ENCODE measurements around the gene NR3C2. TPM values are rescaled to one million over a fixed set of nuclear protein-coding genes. Genes with fewer than 3 reads are reported as not detected.

The NR3C2 gene
- total and polyA plus RNA-seq, 10 of the 15 experiments (the other 5 are each of a cell fraction or from before 2014, with no cell fraction given) = 0.05 to 0.11 (median 0.08) TPM; not detected in 4

DNA sequence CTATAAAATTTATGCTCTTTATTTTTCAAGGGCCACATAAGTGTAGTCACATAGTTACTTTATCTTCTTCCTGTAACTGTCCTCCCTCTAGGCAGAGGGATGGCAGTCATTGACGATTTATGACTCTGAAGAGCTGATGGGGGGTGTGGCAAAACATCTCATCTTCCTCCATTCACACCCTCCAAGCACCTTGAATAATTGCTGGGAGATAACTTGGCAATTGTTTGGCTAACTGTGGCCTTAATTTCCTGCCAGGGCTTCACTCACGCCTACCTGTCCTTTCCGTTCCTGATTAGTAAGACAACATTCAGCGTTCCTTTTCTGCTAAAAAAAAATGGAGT is 381.1 kb downstream of the NR3C2 start:
- no peak overlapping the region for H3K9ac ChIP-seq (ENCODE audit: control insufficient read depth, insufficient read depth, low read length)
- peaks cover 27% of the 10 kb centered on the region for H3K4me1 ChIP-seq (ENCODE audit: control insufficient read depth, insufficient read depth, low read length)
- H3K79me2 ChIP-seq (ENCODE audit: control insufficient read depth, insufficient read depth, low read length) = peaks cover 3% of the 10 kb centered on the region; the same call in 1 of the 2 replicates
- SMC1A ChIA-PET (ENCODE audit: uncharacterized antibody, unreplicated experiment) = no interaction called here
- no peak overlapping the region for H3K4me2 ChIP-seq (ENCODE audit: control insufficient read depth, insufficient read depth)
- DNase-seq (ENCODE audit: low read depth, low spot score) (no peak), ATAC-seq (no peak), FAIRE-seq (no peak)
- no peak overlapping the region for H3K27ac ChIP-seq (ENCODE audit: control insufficient read depth, insufficient read depth)
- RAD21 ChIA-PET (ENCODE audit: unreplicated experiment) = no interaction called here
- intact Hi-C loops (cut with micrococcal nuclease; ENCODE audit: unreplicated experiment) = no loop called here
- H4K20me1 ChIP-seq (ENCODE audit: control insufficient read depth, insufficient read depth) = peaks cover 5% of the 10 kb centered on the region
- CTCF ChIA-PET = no interaction called here
- H3K9me3 ChIP-seq (replicated peaks; ENCODE audit: control insufficient read depth, insufficient read depth, low read length) = no peaks in the 10 kb centered on the region
- no peak overlapping the region for H2AFZ ChIP-seq (ENCODE audit: control insufficient read depth, low read depth, low read length)
- BruUV-seq (replicated peaks) = no TSS peak
- in situ Hi-C loops (cut with MboI) = no loop called here
- POLR2A ChIA-PET = no interaction called here
- 47% methylated on average over 4 of the region's 4 CpGs for WGBS (ENCODE audit: insufficient coverage, insufficient replicate concordance, low lambda C conversion rate, missing lambda C conversion rate)
- peaks cover 6 to 20% of the 10 kb centered on the region in 2 experiments; a peak in 3 of 4 replicates for H3K36me3 ChIP-seq (ENCODE audit: control insufficient read depth in 2 of 2, insufficient read depth in 2 of 2, low read length in 1 of 2)
- no peaks in the 10 kb centered on the region for H3K27me3 ChIP-seq (replicated peaks in 1 of 2; ENCODE audit: control insufficient read depth in 2 of 2, insufficient read depth in 2 of 2, low read length in 1 of 2)
- H3K4me3 ChIP-seq = no peak overlapping the region
- TF ChIP-seq BACH1 (IDR thresholded peaks at IDR 0.05; ENCODE audit: borderline replicate concordance) = no peak
- no peak for TF ChIP-seq EP300 (IDR thresholded peaks at IDR 0.05; ENCODE audit: borderline replicate concordance in 1 of 2, control insufficient read depth in 1 of 2, low read depth in 2 of 2, low read length in 2 of 2)
- TF ChIP-seq HDAC2 (IDR thresholded peaks at IDR 0.05) = no peak
- TF ChIP-seq POLR2AphosphoS2 (IDR thresholded peaks at IDR 0.05; ENCODE audit: low read depth, low read length) = no peak
- TF ChIP-seq, protein P1, sequence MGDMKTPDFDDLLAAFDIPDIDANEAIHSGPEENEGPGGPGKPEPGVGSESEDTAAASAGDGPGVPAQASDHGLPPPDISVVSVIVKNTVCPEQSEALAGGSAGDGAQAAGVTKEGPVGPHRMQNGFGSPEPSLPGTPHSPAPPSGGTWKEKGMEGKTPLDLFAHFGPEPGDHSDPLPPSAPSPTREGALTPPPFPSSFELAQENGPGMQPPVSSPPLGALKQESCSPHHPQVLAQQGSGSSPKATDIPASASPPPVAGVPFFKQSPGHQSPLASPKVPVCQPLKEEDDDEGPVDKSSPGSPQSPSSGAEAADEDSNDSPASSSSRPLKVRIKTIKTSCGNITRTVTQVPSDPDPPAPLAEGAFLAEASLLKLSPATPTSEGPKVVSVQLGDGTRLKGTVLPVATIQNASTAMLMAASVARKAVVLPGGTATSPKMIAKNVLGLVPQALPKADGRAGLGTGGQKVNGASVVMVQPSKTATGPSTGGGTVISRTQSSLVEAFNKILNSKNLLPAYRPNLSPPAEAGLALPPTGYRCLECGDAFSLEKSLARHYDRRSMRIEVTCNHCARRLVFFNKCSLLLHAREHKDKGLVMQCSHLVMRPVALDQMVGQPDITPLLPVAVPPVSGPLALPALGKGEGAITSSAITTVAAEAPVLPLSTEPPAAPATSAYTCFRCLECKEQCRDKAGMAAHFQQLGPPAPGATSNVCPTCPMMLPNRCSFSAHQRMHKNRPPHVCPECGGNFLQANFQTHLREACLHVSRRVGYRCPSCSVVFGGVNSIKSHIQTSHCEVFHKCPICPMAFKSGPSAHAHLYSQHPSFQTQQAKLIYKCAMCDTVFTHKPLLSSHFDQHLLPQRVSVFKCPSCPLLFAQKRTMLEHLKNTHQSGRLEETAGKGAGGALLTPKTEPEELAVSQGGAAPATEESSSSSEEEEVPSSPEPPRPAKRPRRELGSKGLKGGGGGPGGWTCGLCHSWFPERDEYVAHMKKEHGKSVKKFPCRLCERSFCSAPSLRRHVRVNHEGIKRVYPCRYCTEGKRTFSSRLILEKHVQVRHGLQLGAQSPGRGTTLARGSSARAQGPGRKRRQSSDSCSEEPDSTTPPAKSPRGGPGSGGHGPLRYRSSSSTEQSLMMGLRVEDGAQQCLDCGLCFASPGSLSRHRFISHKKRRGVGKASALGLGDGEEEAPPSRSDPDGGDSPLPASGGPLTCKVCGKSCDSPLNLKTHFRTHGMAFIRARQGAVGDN (IDR thresholded peaks at IDR 0.05) = no peak
- TF ChIP-seq, protein P2, sequence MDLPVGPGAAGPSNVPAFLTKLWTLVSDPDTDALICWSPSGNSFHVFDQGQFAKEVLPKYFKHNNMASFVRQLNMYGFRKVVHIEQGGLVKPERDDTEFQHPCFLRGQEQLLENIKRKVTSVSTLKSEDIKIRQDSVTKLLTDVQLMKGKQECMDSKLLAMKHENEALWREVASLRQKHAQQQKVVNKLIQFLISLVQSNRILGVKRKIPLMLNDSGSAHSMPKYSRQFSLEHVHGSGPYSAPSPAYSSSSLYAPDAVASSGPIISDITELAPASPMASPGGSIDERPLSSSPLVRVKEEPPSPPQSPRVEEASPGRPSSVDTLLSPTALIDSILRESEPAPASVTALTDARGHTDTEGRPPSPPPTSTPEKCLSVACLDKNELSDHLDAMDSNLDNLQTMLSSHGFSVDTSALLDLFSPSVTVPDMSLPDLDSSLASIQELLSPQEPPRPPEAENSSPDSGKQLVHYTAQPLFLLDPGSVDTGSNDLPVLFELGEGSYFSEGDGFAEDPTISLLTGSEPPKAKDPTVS (IDR thresholded peaks at IDR 0.05; ENCODE audit: low read depth, low read length) = no peak
- TF ChIP-seq PML (IDR thresholded peaks at IDR 0.05; ENCODE audit: low read length) = no peak
- TF ChIP-seq ZNF24 (IDR thresholded peaks at IDR 0.05) = no peak
- no peak for TF ChIP-seq TCF12 (IDR thresholded peaks at IDR 0.05; ENCODE audit: low read depth, low read length)
- no peak for TF ChIP-seq CBX3 (IDR thresholded peaks at IDR 0.05; ENCODE audit: borderline replicate concordance, low read depth)
- TF ChIP-seq MAX (IDR thresholded peaks at IDR 0.05; ENCODE audit: low read depth, low read length) = no peak
- TF ChIP-seq RAD51 (IDR thresholded peaks at IDR 0.05) = no peak
- TF ChIP-seq POLR2AphosphoS5 (IDR thresholded peaks at IDR 0.05; ENCODE audit: low read length) = no peak
- TF ChIP-seq RFX5 (IDR thresholded peaks at IDR 0.05; ENCODE audit: low read depth, low read length) = no peak
- TF ChIP-seq ZBTB40 (IDR thresholded peaks at IDR 0.05; ENCODE audit: borderline replicate concordance) = no peak
